K562 (cell line): Measurements from ENCODE around the gene DIP2A. TPM values are rescaled to one million over a fixed set of nuclear protein-coding genes. Genes with fewer than 3 reads are reported as not detected.

Experiments used
- ATAC-seq: fragments of 200-7000 bp; cut with Tn5 transposase; 3 replicates; pipeline ENCODE4 v1.9.1; 2020; ENCODE audit warnings: moderate library complexity
- BruUV-seq: library from RNA; stranded (reverse); fragments of 400-500 nt; replicated peaks from 2 replicates; lab custom pipeline; 2021; lab: Mats Ljungman, UMichigan
- CTCF ChIA-PET: fragments of 300-600 bp; formaldehyde crosslinking; extraction: SDS; loops from one replicate; lab custom pipeline; 2021; ENCODE audit warnings: low intra/inter-chr PET ratio; lab: Yijun Ruan, JAX
- POLR2A ChIA-PET: fragments of 300-600, 350-650 bp; sonication (Branson Sonifier 250); formaldehyde crosslinking; extraction: SDS; loops from one replicate; lab custom pipeline; 2021; ENCODE audit warnings: antibody characterized with exemption, inconsistent platforms; lab: Yijun Ruan, JAX
- DNase-seq, 4 experiments: peaks; one replicate each; pipeline versions ENCODE4 v3.0.0 to v3.0.0-alpha.2; 2011 to 2018; ENCODE audit warnings: low spot score in 3 of 4, mixed read lengths in 3 of 4; ENCODE audit errors: extremely low read depth in 1 of 4
- FAIRE-seq: peaks from 2 replicates; lab custom pipeline; 2011; peaks lifted over from hg19 to GRCh38; lab: Jason Lieb, UNC
- H2AFZ ChIP-seq: 2 replicates; pipeline ENCODE4 v1.6.0; 2011; ENCODE audit warnings: low read depth, low read length, control low read depth, inconsistent platforms
- H3K27ac ChIP-seq: fragments of 200-600 bp; 3 replicates; pipeline ENCODE4 v1.8.0; 2011; ENCODE audit warnings: low read depth, mild to moderate bottlenecking, control low read depth, inconsistent platforms, low read length, moderate library complexity, mixed read lengths; ENCODE audit errors: extremely low read depth
- H3K27me3 ChIP-seq, 2 experiments: fragments of 300-600 bp in 1 of 2; 2 replicates in 1 of 2; 3 replicates in 1 of 2; pipeline versions ENCODE4 v1.6.0 to v1.8.0; 2011; ENCODE audit warnings: inconsistent platforms in 2 of 2, low read length in 2 of 2, mild to moderate bottlenecking in 1 of 2, mixed read lengths in 1 of 2, moderate library complexity in 1 of 2; ENCODE audit not compliant: control insufficient read depth in 2 of 2, insufficient read depth in 2 of 2
- H3K36me3 ChIP-seq: fragments of 300-600 bp; 3 replicates; pipeline ENCODE4 v1.8.0; 2011; ENCODE audit warnings: mild to moderate bottlenecking, low read length, inconsistent platforms; ENCODE audit not compliant: control insufficient read depth, insufficient read depth
- H3K4me1 ChIP-seq, 2 experiments: fragments of 200-600 bp in 1 of 2; replicated peaks in 1 of 2; 2 replicates in 1 of 2; 3 replicates in 1 of 2; pipeline versions ENCODE4 v1.5.1 to v1.8.0; 2011; ENCODE audit warnings: inconsistent platforms in 2 of 2, low read length in 2 of 2, mild to moderate bottlenecking in 1 of 2, mixed read lengths in 1 of 2, moderate library complexity in 1 of 2; ENCODE audit not compliant: control insufficient read depth in 2 of 2, insufficient read depth in 2 of 2
- H3K4me2 ChIP-seq: 2 replicates; pipeline ENCODE4 v1.6.1; 2011; ENCODE audit warnings: low read length, control low read depth, inconsistent platforms, mixed read lengths; ENCODE audit not compliant: insufficient read depth
- H3K4me3 ChIP-seq: fragments of 200-600 bp; sonication (generic), shearing (Covaris generic); 2 replicates; pipeline ENCODE4 v1.5.1; 2016; ENCODE audit warnings: control low read depth, inconsistent platforms
- H3K79me2 ChIP-seq: fragments of 200-600 bp; 3 replicates; pipeline ENCODE4 v1.8.0; 2011; ENCODE audit warnings: low read length, inconsistent platforms; ENCODE audit not compliant: control insufficient read depth, insufficient read depth
- H3K9ac ChIP-seq, 2 experiments: 2 replicates each; pipeline versions ENCODE4 v1.6.0 to v1.6.1; 2011; ENCODE audit warnings: low read depth in 2 of 2, low read length in 2 of 2, control low read depth in 1 of 2, inconsistent platforms in 1 of 2, mild to moderate bottlenecking in 1 of 2, mixed read lengths in 1 of 2; ENCODE audit not compliant: insufficient read depth in 1 of 2
- H3K9me1 ChIP-seq: one replicate; pipeline ENCODE4 v1.6.0; 2011; ENCODE audit warnings: inconsistent platforms, mild to moderate bottlenecking, low read length, moderate library complexity; ENCODE audit not compliant: control insufficient read depth, insufficient read depth
- H3K9me3 ChIP-seq: replicated peaks from 2 replicates; pipeline ENCODE4 v1.5.1; 2011; ENCODE audit warnings: low read depth, low read length, inconsistent platforms; ENCODE audit not compliant: control insufficient read depth, insufficient read depth
- H4K20me1 ChIP-seq: replicated peaks from 2 replicates; pipeline ENCODE4 v1.6.1; 2011; ENCODE audit warnings: low read length, inconsistent platforms, mixed read lengths; ENCODE audit not compliant: control insufficient read depth, insufficient read depth
- CBX2 ChIP-seq: fragments of 200-600 bp; sonication (generic); IDR thresholded peaks from one replicate; pipeline ENCODE4 v1.6.1; 2012; ENCODE audit warnings: mild to moderate bottlenecking, low read length, inconsistent platforms; ENCODE audit not compliant: insufficient read depth, poor library complexity, severe bottlenecking
- DDX20 ChIP-seq: fragments of 450-650 bp; IDR thresholded peaks from 2 replicates; pipeline ENCODE4 v1.6.1; 2016; ENCODE audit warnings: missing genetic modification characterization, low read depth, mild to moderate bottlenecking, missing compliant biosample characterization, moderate library complexity
- MCM3 ChIP-seq: fragments of 450-650 bp; IDR thresholded peaks from 2 replicates; pipeline ENCODE4 v1.6.1; 2016
- MEF2D ChIP-seq: conservative IDR thresholded peaks from 2 replicates; pipeline ENCODE4 v1.6.1; 2016; ENCODE audit warnings: low read depth, missing genetic modification characterization, missing compliant biosample characterization
- PKNOX1 ChIP-seq: fragments of 450-650 bp; IDR thresholded peaks from 2 replicates; pipeline ENCODE4 v1.6.1; 2016
- WGBS: fragments of 100-300 bp; shearing (Covaris generic); methylation state at CpG from one replicate; pipeline ENCODE4 v1.1.6; 2016; ENCODE audit warnings: low coverage, mixed read lengths; ENCODE audit not compliant: insufficient coverage; ENCODE audit errors: missing lambda C conversion rate; 5-methylcytosine and 5-hydroxymethylcytosine counted together
- in situ Hi-C: fragments of 300-500 bp; cut with MboI; formaldehyde crosslinking; loops from 4 replicates; pipeline ENCODE4 v1.15.0; 2018; ENCODE audit warnings: inconsistent platforms, mixed read lengths
- intact Hi-C: fragments of 100-400 bp; cut with micrococcal nuclease; formaldehyde crosslinking; loops from 2 replicates; pipeline ENCODE4 v1.14.2; 2022
- polyA plus RNA-seq, 8 experiments: library from polyadenylated mRNA; depleted of rRNA in 4 of 8; stranded (reverse) in 5 of 8; unstranded in 3 of 8; fragments of >200 nt; fragmentation: Nextera tagmentation in 2 of 8; fragmentation: Illumina TruSeq in 1 of 8; extraction: Ambion mirVana in 2 of 8; extraction: Trizol in 1 of 8; gene quantifications; 2 replicates each; pipeline versions ENCODE4 v1.2.1 to v1.2.3, GENCODE V29; 2011 to 2014; ENCODE audit warnings: inconsistent platforms in 1 of 8, missing spikeins in 1 of 8
- total RNA-seq, 7 experiments: library from RNA; depleted of rRNA in 6 of 7; stranded (reverse); fragments of >200 nt in 6 of 7; fragmentation: Illumina TruSeq in 2 of 7; extraction: Trizol in 2 of 7; gene quantifications; 2 replicates each; pipeline versions ENCODE4 v1.2.1 to v1.2.3, GENCODE V29; 2011 to 2021; ENCODE audit warnings: low replicate concordance in 1 of 7

The DIP2A gene
- total and polyA plus RNA-seq, 9 of the 15 experiments (the other 6 are each of a cell fraction or from before 2014, with no cell fraction given) = 4.3 to 34.5 (median 20.3) TPM

- no peak overlapping the region for H3K4me2 ChIP-seq
- H3K9me1 ChIP-seq = no peaks in the 10 kb centered on the region
- WGBS = 13% methylated on average over 6 of the region's 6 CpGs
- no peak overlapping the region for H3K9ac ChIP-seq
- DNase-seq (no peak), FAIRE-seq (no peak), ATAC-seq (no peak)
- POLR2A ChIA-PET = interaction anchor here (1.9 kb wide), 1 partner anchor 22 kb away, joined by 9 read pairs; the partner anchor contains the start of gene PRMT2
- H3K9me3 ChIP-seq = no peaks in the 10 kb centered on the region; the same call in 1 of the 2 replicates
- no peaks in the 10 kb centered on the region for H3K4me1 ChIP-seq
- no peak overlapping the region for H2AFZ ChIP-seq
- H3K27ac ChIP-seq = no peak overlapping the region
- no peak overlapping the region for H3K4me3 ChIP-seq
- BruUV-seq = no TSS peak
- in situ Hi-C loops = no loop called here
- H4K20me1 ChIP-seq = no peaks in the 10 kb centered on the region
- H3K79me2 ChIP-seq = no peaks in the 10 kb centered on the region
- intact Hi-C loops = no loop called here
- CTCF ChIA-PET = no interaction called here
- H3K36me3 ChIP-seq = no peaks in the 10 kb centered on the region
- peaks cover 19 to 27% of the 10 kb centered on the region in 2 experiments for H3K27me3 ChIP-seq
- TF ChIP-seq PKNOX1 = 0 out of 2 replicates have a peak, but pooled peaks have one; percentile 6
- TF ChIP-seq CBX2 = peak; percentile 53
- TF ChIP-seq MEF2D (tag) = no peak
- TF ChIP-seq MCM3 = no peak
- no peak for TF ChIP-seq DDX20 (tag)
- TF ChIP-seq, all 486 proteins: peak for 2
Observed at GRCh38 chr21:46613391-46613790, 154.7 kb downstream of the DIP2A start.
